K562 (cell line): ENCODE measurements around the gene GPR135. TPM values are rescaled to one million over a fixed set of nuclear protein-coding genes. Genes with fewer than 3 reads are reported as not detected.

Experiments used
- ATAC-seq: fragments of 200-7000 bp; cut with Tn5 transposase; 3 replicates; pipeline ENCODE4 v1.9.1; 2020; ENCODE audit warnings: moderate library complexity
- BruUV-seq: library from RNA; stranded (reverse); fragments of 400-500 nt; replicated peaks from 2 replicates; lab custom pipeline; 2021; lab: Mats Ljungman, UMichigan
- CTCF ChIA-PET: fragments of 300-600 bp; formaldehyde crosslinking; extraction: SDS; loops from one replicate; lab custom pipeline; 2021; ENCODE audit warnings: low intra/inter-chr PET ratio; lab: Yijun Ruan, JAX
- POLR2A ChIA-PET: fragments of 300-600, 350-650 bp; sonication (Branson Sonifier 250); formaldehyde crosslinking; extraction: SDS; loops from one replicate; lab custom pipeline; 2021; ENCODE audit warnings: antibody characterized with exemption, inconsistent platforms; lab: Yijun Ruan, JAX
- DNase-seq, 4 experiments: peaks; one replicate each; pipeline versions ENCODE4 v3.0.0 to v3.0.0-alpha.2; 2011 to 2018; ENCODE audit warnings: low spot score in 3 of 4, mixed read lengths in 3 of 4; ENCODE audit errors: extremely low read depth in 1 of 4
- FAIRE-seq: peaks from 2 replicates; lab custom pipeline; 2011; peaks lifted over from hg19 to GRCh38; lab: Jason Lieb, UNC
- H2AFZ ChIP-seq: 2 replicates; pipeline ENCODE4 v1.6.0; 2011; ENCODE audit warnings: low read depth, low read length, control low read depth, inconsistent platforms
- H3K27ac ChIP-seq: fragments of 200-600 bp; 3 replicates; pipeline ENCODE4 v1.8.0; 2011; ENCODE audit warnings: low read depth, mild to moderate bottlenecking, control low read depth, inconsistent platforms, low read length, moderate library complexity, mixed read lengths; ENCODE audit errors: extremely low read depth
- H3K27me3 ChIP-seq, 2 experiments: fragments of 300-600 bp in 1 of 2; 2 replicates in 1 of 2; 3 replicates in 1 of 2; pipeline versions ENCODE4 v1.6.0 to v1.8.0; 2011; ENCODE audit warnings: inconsistent platforms in 2 of 2, low read length in 2 of 2, mild to moderate bottlenecking in 1 of 2, mixed read lengths in 1 of 2, moderate library complexity in 1 of 2; ENCODE audit not compliant: control insufficient read depth in 2 of 2, insufficient read depth in 2 of 2
- H3K36me3 ChIP-seq: fragments of 300-600 bp; 3 replicates; pipeline ENCODE4 v1.8.0; 2011; ENCODE audit warnings: mild to moderate bottlenecking, low read length, inconsistent platforms; ENCODE audit not compliant: control insufficient read depth, insufficient read depth
- H3K4me1 ChIP-seq, 2 experiments: fragments of 200-600 bp in 1 of 2; replicated peaks in 1 of 2; 2 replicates in 1 of 2; 3 replicates in 1 of 2; pipeline versions ENCODE4 v1.5.1 to v1.8.0; 2011; ENCODE audit warnings: inconsistent platforms in 2 of 2, low read length in 2 of 2, mild to moderate bottlenecking in 1 of 2, mixed read lengths in 1 of 2, moderate library complexity in 1 of 2; ENCODE audit not compliant: control insufficient read depth in 2 of 2, insufficient read depth in 2 of 2
- H3K4me2 ChIP-seq: 2 replicates; pipeline ENCODE4 v1.6.1; 2011; ENCODE audit warnings: low read length, control low read depth, inconsistent platforms, mixed read lengths; ENCODE audit not compliant: insufficient read depth
- H3K4me3 ChIP-seq: fragments of 200-600 bp; sonication (generic), shearing (Covaris generic); 2 replicates; pipeline ENCODE4 v1.5.1; 2016; ENCODE audit warnings: control low read depth, inconsistent platforms
- H3K79me2 ChIP-seq: fragments of 200-600 bp; 3 replicates; pipeline ENCODE4 v1.8.0; 2011; ENCODE audit warnings: low read length, inconsistent platforms; ENCODE audit not compliant: control insufficient read depth, insufficient read depth
- H3K9ac ChIP-seq, 2 experiments: 2 replicates each; pipeline versions ENCODE4 v1.6.0 to v1.6.1; 2011; ENCODE audit warnings: low read depth in 2 of 2, low read length in 2 of 2, control low read depth in 1 of 2, inconsistent platforms in 1 of 2, mild to moderate bottlenecking in 1 of 2, mixed read lengths in 1 of 2; ENCODE audit not compliant: insufficient read depth in 1 of 2
- H3K9me1 ChIP-seq: one replicate; pipeline ENCODE4 v1.6.0; 2011; ENCODE audit warnings: inconsistent platforms, mild to moderate bottlenecking, low read length, moderate library complexity; ENCODE audit not compliant: control insufficient read depth, insufficient read depth
- H3K9me3 ChIP-seq: replicated peaks from 2 replicates; pipeline ENCODE4 v1.5.1; 2011; ENCODE audit warnings: low read depth, low read length, inconsistent platforms; ENCODE audit not compliant: control insufficient read depth, insufficient read depth
- H4K20me1 ChIP-seq: replicated peaks from 2 replicates; pipeline ENCODE4 v1.6.1; 2011; ENCODE audit warnings: low read length, inconsistent platforms, mixed read lengths; ENCODE audit not compliant: control insufficient read depth, insufficient read depth
- AFF4 ChIP-seq: sonication (generic); formaldehyde crosslinking; IDR thresholded peaks from 2 replicates; pipeline ENCODE4 v1.8.0; 2023; ENCODE audit warnings: mild to moderate bottlenecking, missing genetic modification reagents
- CC2D1A ChIP-seq: fragments of 450-650 bp; IDR thresholded peaks from 2 replicates; pipeline ENCODE4 v1.6.1; 2017; ENCODE audit warnings: mild to moderate bottlenecking
- CHD1 ChIP-seq: fragments of 200-600 bp; sonication (generic); IDR thresholded peaks from one replicate; pipeline ENCODE4 v1.6.1; 2012; ENCODE audit warnings: mild to moderate bottlenecking, moderate library complexity, low read length, inconsistent platforms
- CSDE1 ChIP-seq, 2 experiments: fragments of 450-650 bp; IDR thresholded peaks; 2 replicates each; pipeline ENCODE4 v1.6.1; 2016; ENCODE audit warnings: mild to moderate bottlenecking in 1 of 2
- DLX4 ChIP-seq: fragments of 250-450 bp; sonication (Bioruptor Pico); IDR thresholded peaks from 2 replicates; pipeline ENCODE4 v1.6.1; 2021; ENCODE audit warnings: mild to moderate bottlenecking
- HNRNPL ChIP-seq: fragments of 200-400 bp; formaldehyde crosslinking; IDR thresholded peaks from 2 replicates; pipeline ENCODE4 v1.6.1; 2017; ENCODE audit warnings: low read depth, mild to moderate bottlenecking, low read length
- KLF16 ChIP-seq: IDR thresholded peaks from 2 replicates; pipeline ENCODE4 v1.6.1; 2016; ENCODE audit warnings: antibody characterized with exemption
- MTF1 ChIP-seq: fragments of 250-450 bp; sonication (Bioruptor Pico); IDR thresholded peaks from 2 replicates; pipeline ENCODE4 v1.9.0; 2021; ENCODE audit warnings: moderate library complexity, mild to moderate bottlenecking, inconsistent platforms, borderline replicate concordance
- MXD1 ChIP-seq: fragments of 250-450 bp; sonication (Bioruptor Pico); IDR thresholded peaks from 2 replicates; pipeline ENCODE4 v1.8.0; 2021; ENCODE audit warnings: borderline replicate concordance, mild to moderate bottlenecking, moderate library complexity; ENCODE audit not compliant: poor library complexity, severe bottlenecking
- PHF8 ChIP-seq: fragments of 200-600 bp; sonication (generic); IDR thresholded peaks from 2 replicates; pipeline ENCODE4 v1.6.1; 2012; ENCODE audit warnings: mixed run types, mild to moderate bottlenecking, inconsistent platforms, low read length, moderate library complexity, borderline replicate concordance
- PML ChIP-seq: IDR thresholded peaks from 2 replicates; pipeline ENCODE4 v1.6.1; 2012; ENCODE audit warnings: low read length, inconsistent platforms
- POLR3A ChIP-seq: IDR thresholded peaks from 2 replicates; pipeline ENCODE4 v1.6.1; 2011; ENCODE audit warnings: borderline replicate concordance, mild to moderate bottlenecking, moderate library complexity; ENCODE audit not compliant: insufficient read length, insufficient read depth; ENCODE audit errors: extremely low read depth
- SIN3A ChIP-seq, 2 experiments: fragments of 150-350 bp in 1 of 2; IDR thresholded peaks; 2 replicates each; pipeline ENCODE4 v1.6.1; 2011 to 2016; ENCODE audit warnings: borderline replicate concordance in 2 of 2, low read depth in 2 of 2, low read length in 2 of 2, mild to moderate bottlenecking in 2 of 2, moderate library complexity in 2 of 2; ENCODE audit not compliant: control insufficient read depth in 1 of 2
- SMARCB1 ChIP-seq: IDR thresholded peaks from 2 replicates; pipeline ENCODE4 v1.6.1; 2011; ENCODE audit warnings: improper control_type of control experiment, low read depth; ENCODE audit not compliant: insufficient read length
- SRSF7 ChIP-seq: fragments of 200-400 bp; formaldehyde crosslinking; optimal IDR thresholded peaks from 2 replicates; pipeline ENCODE3; 2017; ENCODE audit warnings: mild to moderate bottlenecking, low read depth, low read length
- ZNF143 ChIP-seq: sonication (generic); formaldehyde crosslinking; IDR thresholded peaks from 2 replicates; pipeline ENCODE4 v1.9.0; 2022; ENCODE audit warnings: mild to moderate bottlenecking, missing genetic modification reagents
- ZNF3 ChIP-seq: fragments of 250-450 bp; sonication (Bioruptor Pico); IDR thresholded peaks from 2 replicates; pipeline ENCODE4 v1.5.0; 2021; ENCODE audit warnings: mild to moderate bottlenecking, moderate library complexity
- ZNF764 ChIP-seq: fragments of 250-450 bp; sonication (Bioruptor Pico); IDR thresholded peaks from 2 replicates; pipeline ENCODE4 v1.4.0; 2020; ENCODE audit warnings: low read depth, mild to moderate bottlenecking, moderate library complexity
- WGBS: fragments of 100-300 bp; shearing (Covaris generic); methylation state at CpG from one replicate; pipeline ENCODE4 v1.1.6; 2016; ENCODE audit warnings: low coverage, mixed read lengths; ENCODE audit not compliant: insufficient coverage; ENCODE audit errors: missing lambda C conversion rate; 5-methylcytosine and 5-hydroxymethylcytosine counted together
- in situ Hi-C: fragments of 300-500 bp; cut with MboI; formaldehyde crosslinking; loops from 4 replicates; pipeline ENCODE4 v1.15.0; 2018; ENCODE audit warnings: inconsistent platforms, mixed read lengths
- intact Hi-C: fragments of 100-400 bp; cut with micrococcal nuclease; formaldehyde crosslinking; loops from 2 replicates; pipeline ENCODE4 v1.14.2; 2022
- polyA plus RNA-seq, 8 experiments: library from polyadenylated mRNA; depleted of rRNA in 4 of 8; stranded (reverse) in 5 of 8; unstranded in 3 of 8; fragments of >200 nt; fragmentation: Nextera tagmentation in 2 of 8; fragmentation: Illumina TruSeq in 1 of 8; extraction: Ambion mirVana in 2 of 8; extraction: Trizol in 1 of 8; gene quantifications; 2 replicates each; pipeline versions ENCODE4 v1.2.1 to v1.2.3, GENCODE V29; 2011 to 2014; ENCODE audit warnings: inconsistent platforms in 1 of 8, missing spikeins in 1 of 8
- total RNA-seq, 7 experiments: library from RNA; depleted of rRNA in 6 of 7; stranded (reverse); fragments of >200 nt in 6 of 7; fragmentation: Illumina TruSeq in 2 of 7; extraction: Trizol in 2 of 7; gene quantifications; 2 replicates each; pipeline versions ENCODE4 v1.2.1 to v1.2.3, GENCODE V29; 2011 to 2021; ENCODE audit warnings: low replicate concordance in 1 of 7

The GPR135 gene
- total and polyA plus RNA-seq, 9 of the 15 experiments (the other 6 are each of a cell fraction or from before 2014, with no cell fraction given) = 0.06 to 1.6 (median 1.0) TPM

- no peaks in the 10 kb centered on the region for H4K20me1 ChIP-seq
- intact Hi-C loops (loop anchor here (10.0 kb wide), 1 partner anchor 682 kb away; no protein-coding TSS in a partner anchor), in situ Hi-C loops (no loop called here)
- no peak overlapping the region for H3K9ac ChIP-seq
- no peaks in the 10 kb centered on the region for H3K9me3 ChIP-seq
- DNase-seq = no peak
- no peaks in the 10 kb centered on the region for H3K27me3 ChIP-seq
- POLR2A ChIA-PET = interaction anchor here (1.1 kb wide), 1 partner anchor 19 kb away, joined by 4 read pairs; the partner anchor contains the start of genes JKAMP and L3HYPDH
- no peaks in the 10 kb centered on the region for H3K9me1 ChIP-seq
- no peak overlapping the region for H2AFZ ChIP-seq
- CTCF ChIA-PET = no interaction called here
- no peaks in the 10 kb centered on the region for H3K4me1 ChIP-seq
- BruUV-seq = no TSS peak
- no peak overlapping the region for H3K27ac ChIP-seq
- H3K79me2 ChIP-seq = no peaks in the 10 kb centered on the region
- TF ChIP-seq ZNF3 (CRISPR knock-in tag) (no peak), MTF1 (no peak), MXD1 (CRISPR knock-in tag) (no peak), CSDE1 (IDR thresholded peaks at IDR 0.05) (no peak), ZNF764 (CRISPR knock-in tag) (no peak), DLX4 (CRISPR knock-in tag) (no peak), CHD1 (no peak), SRSF7 (no peak), ZNF143 (CRISPR knock-in tag) (no peak), PHF8 (no peak), KLF16 (no peak), HNRNPL (no peak), AFF4 (CRISPR knock-in tag) (no peak), POLR3A (no peak), SMARCB1 (no peak), SIN3A (IDR thresholded peaks at IDR 0.05; ENCODE audit: borderline replicate concordance in 2 of 2, control insufficient read depth in 1 of 2, low read depth in 2 of 2, low read length in 2 of 2) (no peak), PML (no peak), CC2D1A (no peak)
- H3K4me2 ChIP-seq = no peak overlapping the region
- no peak for FAIRE-seq
- peaks cover 39% of the 10 kb centered on the region; the same call in 2 of the 3 replicates for H3K36me3 ChIP-seq
- no peak overlapping the region for H3K4me3 ChIP-seq
- WGBS = 61% methylated on average over 4 of the region's 4 CpGs
- ATAC-seq = no peak
Measured at GRCh38 chr14:59503256-59503655, 38.1 kb upstream of the GPR135 start.
